HG02943 (cell line): ENCODE data around the gene NDUFA12.
"Not testable (repeated sequence)": the region's sequence is repeated elsewhere in the genome, so short reads cannot be mapped to it uniquely, and the experiment has no call there.

Experiments used
- ATAC-seq: cut with Tn5 transposase; IDR thresholded peaks from one replicate; pipeline ENCODE4 v1.9.1; 2021; ENCODE audit warnings: mild to moderate bottlenecking, low read depth, moderate library complexity; ENCODE audit not compliant: unreplicated experiment

NDUFA12 gene

DNA sequence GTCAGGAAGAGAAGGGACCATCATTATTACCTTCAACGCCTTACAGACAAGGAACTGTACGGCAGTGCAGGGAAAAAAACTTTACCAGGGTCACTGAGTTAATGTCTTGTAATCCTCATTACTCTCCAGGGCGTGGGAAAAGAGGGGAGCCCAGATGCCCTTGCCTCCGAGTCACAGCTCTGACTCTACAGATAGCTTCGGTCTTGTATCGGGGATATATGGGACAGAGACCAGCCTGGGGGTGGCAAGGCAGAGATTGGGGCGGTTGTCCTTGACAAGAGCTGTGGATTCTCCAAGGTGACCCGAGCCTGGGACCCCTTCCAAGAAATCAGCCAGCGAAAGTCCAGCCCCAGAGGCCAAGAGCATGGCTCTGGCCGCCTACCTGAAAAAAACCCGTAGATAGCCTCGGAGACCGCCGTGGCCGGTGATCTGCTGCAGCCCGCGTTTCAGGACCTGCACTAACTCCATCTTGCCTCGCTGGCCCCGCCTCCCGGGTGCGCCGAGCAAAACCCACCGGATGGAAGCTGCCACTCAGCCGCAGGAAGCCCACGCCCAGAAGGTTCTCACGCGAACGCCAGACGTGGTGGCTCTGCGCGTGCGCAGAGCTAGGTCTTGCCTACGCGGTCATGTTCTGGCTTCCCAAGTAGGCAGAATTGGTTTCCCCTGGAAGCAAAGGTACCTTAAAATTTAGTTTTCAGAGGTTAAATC is at the start of gene NDUFA12:
Gene NDUFA12 (minus strand): TSS at position 485 of the 708 bp plus-strand sequence. CDS start 17 bp downstream, at position 468.
- ATAC-seq = peak; percentile 97

DNA sequence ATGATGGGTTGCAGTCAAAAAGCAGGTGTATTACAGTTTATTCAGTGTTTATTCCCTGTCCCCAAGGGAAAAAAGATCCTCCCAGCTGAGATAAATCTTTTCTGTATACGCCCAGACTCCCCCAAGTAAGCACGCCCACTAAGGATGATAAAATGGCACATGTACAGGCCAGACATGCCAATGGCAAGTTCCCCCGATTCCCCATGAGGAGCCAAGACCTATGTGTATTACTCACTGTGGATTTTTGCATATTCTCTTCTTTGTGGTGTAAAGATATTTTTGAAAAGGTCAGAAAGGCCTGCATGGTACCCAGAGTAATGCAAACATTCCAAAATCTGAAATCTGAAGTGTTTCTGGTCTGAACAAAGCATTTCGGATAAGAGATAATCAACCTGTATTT is 47.7 kb upstream of the NDUFA12 start:
- no peak for ATAC-seq

DNA sequence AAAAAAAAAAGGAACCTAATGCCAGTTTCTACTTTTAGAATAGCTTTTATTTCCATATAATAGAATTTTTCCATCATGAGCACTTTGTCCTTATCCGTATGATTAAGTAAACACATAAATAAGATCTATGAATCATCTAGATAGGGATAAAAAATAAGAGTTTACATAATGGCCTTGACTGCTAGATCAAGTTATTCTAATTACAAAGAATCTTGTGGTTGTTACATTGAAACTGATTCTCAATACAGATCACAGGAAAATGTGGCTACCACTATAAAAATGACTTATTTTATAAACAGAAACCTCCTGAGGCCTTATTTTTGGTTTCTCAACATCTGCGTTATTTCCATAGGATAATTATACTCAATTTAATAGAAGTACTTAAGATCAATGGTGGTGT is 34.4 kb upstream of the NDUFA12 start:
- ATAC-seq = no peak

DNA sequence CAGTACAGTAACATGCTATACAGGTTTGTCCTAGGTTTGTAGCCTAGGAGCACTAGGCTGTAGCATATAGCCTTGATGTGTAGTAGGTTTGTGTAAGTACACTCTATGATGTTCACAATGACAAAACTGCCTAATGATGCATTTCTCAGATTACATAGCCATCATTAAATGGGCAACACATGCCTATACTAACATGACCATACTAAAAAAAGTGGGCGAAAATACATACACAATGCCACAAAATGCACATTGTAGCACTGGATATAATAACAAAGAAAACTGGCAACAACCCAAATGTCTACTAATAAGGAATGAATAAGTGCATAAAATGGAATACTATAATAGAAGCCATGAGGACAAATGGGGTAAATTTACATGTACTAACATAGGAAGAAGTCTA is 31.3 kb upstream of the NDUFA12 start:
- no peak for ATAC-seq

DNA sequence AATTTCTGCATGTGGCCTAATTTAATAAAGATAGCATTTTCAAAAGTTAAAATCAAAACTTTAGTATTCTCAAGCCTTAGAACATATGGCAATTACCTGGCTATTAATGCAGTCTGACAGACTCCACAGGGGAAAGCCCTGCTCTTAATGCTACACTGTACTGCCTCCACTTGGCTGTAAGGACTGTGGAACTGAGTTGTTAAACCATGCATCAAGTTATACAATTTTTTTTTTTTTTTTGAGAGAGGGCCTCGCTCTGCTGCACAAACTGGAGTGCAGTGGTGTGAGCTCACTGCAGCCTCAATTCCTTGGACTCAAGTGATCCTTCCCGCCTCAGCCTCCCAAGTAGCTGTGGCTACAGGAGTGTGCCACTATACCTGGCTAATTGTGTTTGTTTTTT is 19.0 kb upstream of the NDUFA12 start:
- ATAC-seq = no peak

DNA sequence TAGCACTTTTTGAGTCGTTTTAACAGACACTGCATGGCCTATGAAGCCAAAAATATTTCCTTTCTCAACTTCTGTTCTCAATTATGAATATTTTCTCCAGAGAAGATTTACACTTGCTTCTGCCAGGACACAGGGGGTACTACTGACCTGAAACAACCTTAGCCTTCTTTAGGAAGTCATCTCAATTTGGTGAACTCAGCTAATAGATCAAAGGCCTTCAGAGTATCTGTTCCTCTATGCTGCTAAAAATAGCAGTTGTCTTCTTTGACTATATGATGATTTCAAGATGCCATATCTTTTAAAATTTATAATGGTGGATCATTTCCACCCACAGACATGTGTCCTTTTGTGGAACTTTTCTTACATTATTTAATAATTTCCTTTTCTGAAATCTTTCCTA is 14.0 kb upstream of the NDUFA12 start:
- ATAC-seq = no peak

DNA sequence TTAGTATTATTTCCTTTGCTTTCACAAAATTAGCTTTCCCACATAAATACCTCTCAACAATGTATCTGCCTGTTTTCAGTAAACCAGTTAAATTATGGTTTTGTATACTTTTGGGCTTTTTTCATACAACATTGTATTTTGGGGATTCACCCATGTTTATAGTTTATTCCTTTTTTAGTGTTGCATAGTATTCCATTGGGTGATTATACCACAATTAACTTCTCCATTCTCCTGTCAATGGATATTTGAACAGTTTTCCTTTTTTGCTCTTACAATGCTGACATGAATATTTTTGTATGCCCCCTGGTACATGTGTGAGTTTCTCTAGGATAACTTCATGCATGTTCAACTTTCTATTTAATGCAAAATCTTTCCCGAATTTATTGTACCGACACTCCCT is 12.6 kb upstream of the NDUFA12 start:
- ATAC-seq = no peak

DNA sequence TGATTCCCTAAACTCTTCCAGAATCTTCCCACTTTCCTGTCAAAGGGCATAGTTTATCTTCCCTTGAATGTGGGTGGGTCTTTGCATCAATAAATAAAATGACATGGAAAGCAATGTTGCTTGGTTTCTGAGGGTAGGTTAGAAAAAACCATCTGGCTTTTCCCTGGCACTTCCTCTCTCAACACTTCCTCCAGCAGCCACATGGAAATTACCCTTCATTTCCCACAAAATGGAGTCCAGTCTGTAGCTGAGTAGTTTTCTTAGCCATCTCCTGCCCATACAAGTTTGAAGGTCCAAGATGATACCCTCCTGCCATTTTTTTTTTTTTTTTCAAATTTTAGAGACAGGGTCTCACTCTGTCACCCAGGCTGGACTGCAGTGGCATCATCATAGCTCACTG is 11.1 kb upstream of the NDUFA12 start:
- ATAC-seq = no peak

DNA sequence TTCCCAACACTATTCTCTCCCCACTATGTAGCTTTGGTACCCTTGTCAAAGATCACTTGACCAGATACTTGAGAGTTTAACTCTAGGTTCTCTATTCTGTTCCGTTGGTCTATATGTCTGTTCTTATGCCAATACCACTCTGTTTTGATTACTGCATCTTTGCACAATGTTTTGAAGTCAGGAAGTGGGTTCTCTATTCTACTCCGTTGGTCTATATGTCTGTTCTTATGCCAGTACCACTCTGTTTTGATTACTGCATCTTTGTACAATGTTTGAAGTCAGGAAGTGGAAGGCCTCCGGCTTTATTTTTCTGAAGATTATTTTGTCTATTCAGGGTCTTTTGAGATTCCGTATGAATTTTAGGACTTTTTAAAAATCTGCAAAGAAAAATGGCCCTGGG is 2.7 kb upstream of the NDUFA12 start:
- no peak for ATAC-seq

DNA sequence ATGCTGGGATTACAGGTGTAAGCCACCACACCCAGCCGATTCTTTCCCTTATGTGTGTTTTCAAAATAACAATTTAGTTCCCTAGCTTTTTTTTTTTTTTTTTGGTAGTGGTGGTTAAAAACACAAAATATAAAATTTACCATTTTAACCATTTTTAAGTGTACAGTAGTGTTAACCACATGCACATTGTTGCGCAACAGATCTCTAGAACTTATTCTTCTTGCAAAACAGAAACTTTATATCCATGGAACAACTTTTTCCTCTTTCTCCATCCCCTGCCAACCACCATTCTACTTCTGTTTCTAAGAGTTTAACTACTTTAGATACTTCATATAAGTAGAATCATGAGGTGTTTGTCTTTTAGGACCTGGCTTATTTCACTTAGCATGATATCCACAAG is 1.1 kb upstream of the NDUFA12 start:
- no peak for ATAC-seq

DNA sequence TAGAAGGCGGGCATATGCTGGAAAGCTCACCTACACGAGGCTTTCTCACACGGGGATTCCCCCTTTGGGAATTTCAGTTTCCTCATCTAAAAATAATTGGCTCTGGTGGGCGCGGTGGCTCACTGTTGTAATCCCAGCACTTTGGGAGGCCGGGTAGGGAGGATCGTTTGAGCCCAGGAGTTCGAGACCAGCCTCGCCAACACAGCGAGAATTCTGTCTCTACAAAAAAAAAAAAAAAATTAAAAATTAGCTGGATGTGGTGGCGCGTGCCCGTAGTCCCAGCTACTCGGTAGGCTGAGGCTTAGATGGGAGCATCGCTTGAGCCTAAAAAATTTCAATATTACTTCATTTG is 400 bp upstream of the NDUFA12 start:
- no peak for ATAC-seq

DNA sequence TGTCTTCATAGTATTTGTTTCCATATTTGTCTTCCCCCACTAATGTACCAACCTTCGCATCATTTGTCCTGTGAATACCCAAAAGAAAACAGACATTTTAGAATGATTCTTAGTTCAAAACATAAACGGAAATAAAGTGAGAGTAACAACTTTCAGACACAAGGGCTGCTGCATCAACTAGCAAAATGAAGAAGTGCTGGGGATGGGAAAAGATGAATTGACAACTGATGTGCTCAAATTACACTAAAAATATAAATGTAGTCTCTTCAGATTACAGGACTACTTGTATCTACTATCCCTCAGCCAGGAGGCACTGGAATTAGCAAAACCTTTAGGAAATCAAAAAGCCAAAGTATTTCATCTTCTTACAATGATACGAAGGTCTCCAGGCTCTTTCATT is 743 bp downstream of the NDUFA12 start:
- ATAC-seq = no peak

DNA sequence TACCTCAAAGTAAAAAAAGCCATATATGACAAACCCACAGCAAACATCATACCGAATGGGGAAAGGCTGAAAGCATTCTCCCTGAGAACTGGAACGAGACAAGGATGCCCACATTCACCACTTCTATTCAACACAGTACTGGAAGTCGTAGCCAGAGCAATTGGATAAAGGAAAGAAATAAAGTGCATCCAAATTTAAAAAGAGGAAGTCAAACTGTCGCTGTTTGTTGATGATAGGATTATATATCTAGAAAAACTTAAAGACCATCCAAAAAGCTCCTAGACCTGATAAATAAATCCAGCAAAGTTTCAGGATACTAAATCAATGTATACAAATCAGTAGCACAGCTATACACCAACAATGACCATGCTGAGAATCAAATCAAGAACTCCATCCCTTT is 5.2 kb downstream of the NDUFA12 start:
- no peak for ATAC-seq

DNA sequence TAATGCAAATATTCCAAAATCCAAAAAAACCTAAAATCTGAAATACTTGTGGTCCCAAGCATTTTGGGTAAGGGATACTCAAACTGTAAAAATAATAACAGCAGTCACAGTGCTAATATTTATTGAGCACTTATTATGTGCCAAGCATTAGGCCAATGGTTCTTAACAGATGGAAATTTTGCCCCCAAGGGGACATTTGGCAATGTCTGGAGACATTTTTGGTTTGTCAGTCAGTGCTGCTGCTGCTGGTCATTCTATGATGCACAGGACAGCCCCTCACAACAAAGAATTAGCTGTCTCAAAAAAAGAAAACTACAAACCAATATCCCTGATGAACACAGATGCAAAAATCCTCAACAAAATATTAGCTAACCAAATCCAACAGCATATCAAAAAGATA is 5.8 kb downstream of the NDUFA12 start:
- no peak for ATAC-seq

DNA sequence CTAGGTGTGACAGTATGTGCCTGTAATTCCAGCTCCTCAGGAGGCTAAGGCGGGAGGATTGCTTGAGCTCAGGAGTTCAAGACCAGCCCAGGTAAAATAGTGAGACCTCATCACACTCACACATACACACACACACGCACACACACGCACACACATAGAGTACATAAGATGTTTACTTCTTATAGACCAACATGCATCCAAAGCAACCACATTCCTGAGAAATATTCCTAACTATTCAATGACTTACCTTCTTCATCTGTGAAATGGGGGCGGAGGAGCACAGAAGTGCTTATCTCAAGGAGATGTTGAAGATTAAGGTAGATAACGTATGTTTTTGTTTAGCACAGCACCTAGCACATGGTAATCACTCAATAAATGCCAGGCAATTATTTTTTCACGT is 6.4 kb downstream of the NDUFA12 start:
- ATAC-seq = no peak

DNA sequence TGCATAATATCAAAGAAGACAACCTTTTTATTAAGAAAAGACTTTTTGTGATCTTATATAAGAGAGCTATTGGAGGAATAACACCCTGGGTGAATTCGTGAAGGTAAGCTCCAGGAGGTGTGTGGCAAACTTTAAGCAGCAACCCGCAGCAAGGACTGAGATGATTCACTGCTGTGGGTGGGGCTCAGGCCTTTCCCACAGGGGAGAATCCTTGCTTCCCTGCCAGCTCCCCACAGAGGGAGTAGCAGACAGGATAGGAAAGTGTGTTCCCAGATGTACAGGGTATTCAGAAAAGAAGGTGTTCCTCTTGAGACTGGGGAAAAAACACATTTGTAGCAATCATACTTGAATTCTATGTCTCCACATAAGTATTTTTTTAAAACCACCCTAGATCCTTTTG is 9.2 kb downstream of the NDUFA12 start:
- ATAC-seq = no peak

DNA sequence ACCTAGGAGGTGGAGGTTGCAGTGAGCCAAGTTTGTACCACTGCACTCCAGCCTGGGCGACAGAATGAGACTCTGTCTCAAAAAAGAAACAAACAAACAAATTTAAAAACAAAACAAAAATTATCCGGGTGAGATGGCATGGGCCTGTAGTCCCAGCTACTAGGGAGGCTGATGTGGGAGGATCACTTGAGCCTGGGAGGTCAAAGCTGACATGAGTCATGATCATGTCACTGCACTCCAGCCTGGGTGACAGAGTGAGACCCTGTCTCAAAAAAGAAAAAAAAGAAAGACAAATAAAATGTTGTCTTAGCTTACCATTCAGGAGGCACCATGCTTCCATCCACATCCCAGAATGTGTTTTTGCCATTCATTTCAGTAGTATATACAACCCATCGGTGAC is 9.6 kb downstream of the NDUFA12 start:
- not testable (repeated sequence) for ATAC-seq

DNA sequence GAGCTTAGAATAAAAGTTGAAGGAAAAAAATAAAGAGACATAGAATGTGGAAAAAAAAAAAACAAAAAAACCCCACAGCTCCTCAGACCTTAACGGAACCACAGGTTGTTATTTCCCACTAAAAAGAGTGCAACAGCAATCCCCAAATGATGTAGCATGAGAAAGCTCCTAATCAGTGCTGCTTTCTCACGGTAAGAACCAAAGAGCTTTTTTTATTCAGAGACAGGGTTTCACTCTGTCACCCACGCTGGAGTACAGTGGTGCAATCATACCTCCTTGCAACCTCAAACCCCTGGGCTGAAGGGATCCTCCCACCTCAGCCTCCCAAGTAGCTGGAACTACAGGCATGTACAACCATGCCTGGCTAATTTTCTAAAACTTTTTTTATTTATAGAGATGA is 13.3 kb downstream of the NDUFA12 start:
- no peak for ATAC-seq

DNA sequence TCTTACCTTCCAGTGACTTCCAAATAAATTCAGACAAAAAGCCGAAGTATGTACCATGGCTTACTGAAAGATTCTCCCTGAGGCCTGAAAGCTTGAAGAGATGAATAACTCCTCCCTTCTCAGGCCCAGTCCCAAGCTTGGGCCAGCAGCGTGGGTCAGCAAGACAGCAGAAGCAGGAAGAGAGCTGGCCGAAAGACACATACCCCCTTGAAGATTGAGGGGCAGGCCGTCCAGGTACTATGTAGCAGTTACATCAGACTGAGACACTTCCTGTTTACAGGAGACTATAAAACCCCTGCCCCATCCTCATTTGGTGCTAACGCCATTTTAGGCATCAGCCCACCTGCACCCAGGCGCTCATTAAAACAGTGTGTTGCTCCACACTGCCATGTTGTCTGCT is 15.0 kb downstream of the NDUFA12 start:
- ATAC-seq = no peak

DNA sequence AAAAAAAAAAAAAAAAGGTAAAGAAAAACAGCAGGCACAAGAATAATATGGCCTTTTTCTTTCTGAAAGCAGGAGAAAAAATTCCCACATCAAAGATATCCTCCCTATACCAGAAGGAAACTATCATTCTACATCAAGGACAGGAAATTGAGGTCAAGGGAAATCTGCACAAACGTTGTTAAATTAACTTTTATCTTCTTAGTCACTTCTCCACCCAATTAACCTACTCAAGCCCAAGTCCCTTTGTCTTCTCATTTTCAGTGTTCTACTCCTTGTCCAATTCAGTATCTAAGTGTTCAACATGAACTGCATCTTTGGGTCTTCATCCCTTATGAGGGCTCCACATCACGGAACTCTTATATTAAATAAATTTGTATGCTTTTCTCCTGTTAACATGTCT is 15.7 kb downstream of the NDUFA12 start:
- ATAC-seq = no peak

DNA sequence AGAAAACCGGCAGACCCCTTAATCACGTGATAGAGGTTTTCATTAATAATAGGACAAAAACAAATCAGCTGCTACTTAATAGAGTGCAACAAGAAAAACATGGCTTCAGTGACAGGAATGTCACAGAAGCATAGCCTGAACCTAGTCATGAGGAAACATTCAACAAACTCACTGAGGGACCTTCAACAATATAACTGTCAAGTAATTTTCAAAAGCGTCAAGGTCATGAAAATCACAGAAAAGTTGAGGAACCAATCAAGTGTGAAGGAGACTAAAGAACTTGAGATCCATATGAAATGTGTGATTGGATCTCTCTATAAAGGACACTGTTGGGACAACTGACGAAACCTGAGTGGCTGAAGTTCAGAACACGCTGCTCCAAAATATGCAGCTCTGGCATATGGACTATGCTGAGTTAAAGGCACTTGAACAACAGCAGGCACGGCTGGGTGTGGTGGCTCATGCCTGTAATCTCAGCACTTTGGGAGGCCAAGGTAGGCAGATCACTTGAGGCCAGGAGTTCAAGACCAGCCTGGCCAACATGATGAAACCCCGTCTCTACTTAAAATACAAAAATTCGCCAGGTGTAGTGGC is 16.3 kb downstream of the NDUFA12 start:
- ATAC-seq = no peak

DNA sequence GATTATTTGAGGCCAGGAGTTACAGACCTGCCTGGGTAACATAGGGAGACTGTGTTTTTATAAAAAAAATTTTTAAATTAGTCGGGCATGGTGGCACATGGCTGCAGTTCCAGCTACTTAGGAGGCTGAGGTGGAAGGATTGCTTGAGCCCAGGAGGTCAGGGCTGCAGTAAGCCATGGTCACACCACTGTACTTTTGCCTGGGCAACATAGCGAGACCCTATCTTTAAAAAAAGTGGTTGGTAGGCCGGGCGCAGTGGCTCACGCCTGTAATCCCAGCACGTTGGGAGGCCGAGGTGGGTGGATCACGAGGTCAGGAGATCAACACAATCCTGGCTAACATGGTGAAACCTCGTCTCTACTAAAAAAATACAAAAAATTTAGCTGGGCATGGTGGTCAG is 18.4 kb downstream of the NDUFA12 start:
- ATAC-seq = not testable (repeated sequence)

DNA sequence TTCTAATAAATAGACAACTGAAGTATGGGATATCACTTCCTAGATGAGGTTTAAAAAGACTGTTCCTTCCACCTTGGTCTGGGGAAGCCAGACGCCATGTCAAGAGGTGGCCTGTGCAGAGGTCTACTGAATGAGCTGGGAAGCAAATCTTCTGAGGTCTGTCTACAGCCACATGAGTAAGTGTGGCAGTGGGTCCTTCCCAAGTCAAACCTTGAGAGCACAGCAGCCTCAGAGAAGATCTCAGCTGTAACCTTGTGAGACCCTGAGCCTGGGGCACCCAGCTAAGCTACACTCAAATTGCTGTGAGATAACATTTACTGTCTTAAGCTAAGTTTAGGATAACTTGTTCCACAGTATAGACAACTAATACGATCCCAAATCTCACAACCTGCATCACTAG is 20.2 kb downstream of the NDUFA12 start:
- no peak for ATAC-seq
